Measurements from ENCODE around the gene RPS19.

DNA sequence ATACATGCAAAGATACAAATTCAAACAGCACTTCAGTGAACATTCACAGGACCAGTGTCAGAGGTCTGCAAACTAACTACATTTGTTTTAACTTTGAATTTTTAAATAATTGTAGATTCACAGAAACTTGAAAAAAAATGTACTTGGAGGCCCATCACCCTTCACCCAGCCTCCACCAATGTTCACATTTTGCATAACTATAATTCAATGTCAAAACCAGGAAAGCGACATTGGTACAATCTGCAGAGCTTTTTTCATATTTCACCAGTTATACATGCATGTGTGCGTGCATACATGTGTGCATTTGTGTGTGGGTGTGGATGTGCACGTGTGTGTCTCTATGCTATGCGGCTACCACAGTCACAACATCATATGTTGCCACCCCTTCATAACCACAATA, 44.8 kb upstream of the RPS19 start:
- no peak for TF ChIP-seq YY1 (IDR thresholded peaks at IDR 0.05; ENCODE audit: insufficient read depth, insufficient read length)
- TF ChIP-seq ZNF274 (IDR thresholded peaks at IDR 0.05; ENCODE audit: low read depth, low read length): no peak
